ENCODE data around the gene C2CD4A. TPM values are rescaled to one million over a fixed set of nuclear protein-coding genes. Genes with fewer than 3 reads are reported as not detected.

The C2CD4A gene
- total and polyA plus RNA-seq, 9 of the 15 experiments (the other 6 are each of a cell fraction or from before 2014, with no cell fraction given), result not detected

GRCh38 chr15:62060113-62060895 lies 6.5 kb upstream of the C2CD4A start, which contains the start of gene VPS13C (continued):
- no peak for TF ChIP-seq ETS1 (conservative IDR thresholded peaks at IDR 0.05; ENCODE audit: control insufficient read depth, low read depth, low read length)
- peak; percentile 31; the same call in 1 of the 2 replicates for TF ChIP-seq TOE1 (IDR thresholded peaks at IDR 0.05; ENCODE audit: borderline replicate concordance)
- no peak for TF ChIP-seq TOE1 (CRISPR knock-in tag; IDR thresholded peaks at IDR 0.05; ENCODE audit: borderline replicate concordance, low read depth)
- no peak for TF ChIP-seq ZNF583 (CRISPR knock-in tag; IDR thresholded peaks at IDR 0.05)
- TF ChIP-seq DIDO1 (tag; IDR thresholded peaks at IDR 0.05; ENCODE audit: low read depth), result no peak
- no peak for TF ChIP-seq BRD4 (IDR thresholded peaks at IDR 0.05)
- TF ChIP-seq STAT5B (CRISPR knock-in tag; IDR thresholded peaks at IDR 0.05), result no peak
- no peak for TF ChIP-seq HBP1 (CRISPR knock-in tag; IDR thresholded peaks at IDR 0.05)
- TF ChIP-seq TAF7 (tag; IDR thresholded peaks at IDR 0.05), result no peak
- TF ChIP-seq ZNF77 (CRISPR knock-in tag; IDR thresholded peaks at IDR 0.05), result no peak
- TF ChIP-seq BCL6 (CRISPR knock-in tag; IDR thresholded peaks at IDR 0.05), result no peak
- TF ChIP-seq ZNF408 (CRISPR knock-in tag; IDR thresholded peaks at IDR 0.05; ENCODE audit: low read depth), result no peak
- TF ChIP-seq GTF2B (IDR thresholded peaks at IDR 0.05; ENCODE audit: extremely low read depth, insufficient read length), result no peak
- TF ChIP-seq ZBTB17 (CRISPR knock-in tag; IDR thresholded peaks at IDR 0.05), result no peak
- no peak for TF ChIP-seq SNIP1 (IDR thresholded peaks at IDR 0.05; ENCODE audit: low read depth)
- TF ChIP-seq ZNF551 (CRISPR knock-in tag; IDR thresholded peaks at IDR 0.05), result no peak
- TF ChIP-seq HDAC8 (tag; IDR thresholded peaks at IDR 0.05), result no peak
- TF ChIP-seq FOXM1 (IDR thresholded peaks at IDR 0.05; ENCODE audit: low read depth), result no peak
- TF ChIP-seq FOXM1 (CRISPR knock-in tag; IDR thresholded peaks at IDR 0.05; ENCODE audit: low read depth), result no peak
- peak in 1 of 2 experiments; percentile 62; a peak in 1 of 4 replicates for TF ChIP-seq ZNF639 (CRISPR knock-in tag; conservative IDR thresholded peaks at IDR 0.05 in 1 of 2, IDR thresholded peaks at IDR 0.05 in 1 of 2)
- 0 out of 2 replicates have a peak, but pooled peaks have one; percentile 64 for TF ChIP-seq ZC3H11A (IDR thresholded peaks at IDR 0.05; ENCODE audit: low read depth, low read length)
- TF ChIP-seq ZBTB43 (CRISPR knock-in tag; IDR thresholded peaks at IDR 0.05), result no peak
- TF ChIP-seq XRCC5 (IDR thresholded peaks at IDR 0.05; ENCODE audit: low read depth, low read length), result peak; percentile 89; the same call in 1 of the 2 replicates
- TF ChIP-seq EP300 (IDR thresholded peaks at IDR 0.05; ENCODE audit: low read length), result no peak

All from K562 (cell line).